Endothelial cell (in vitro differentiated cells): Measurements from ENCODE around the gene AIF1. TPM values are rescaled to one million over a fixed set of nuclear protein-coding genes. Genes with fewer than 3 reads are reported as not detected.

Source experiments
- DNase-seq: peaks from one replicate; pipeline ENCODE4 v3.0.0; 2021; ENCODE audit warnings: low spot score
- H3K27ac Mint-ChIP-seq: one replicate; pipeline ENCODE4 v1.8.0; 2021; ENCODE audit warnings: mixed read lengths, inconsistent platforms; ENCODE audit not compliant: unreplicated experiment
- H3K27me3 Mint-ChIP-seq: one replicate; pipeline ENCODE4 v1.8.0; 2021; ENCODE audit warnings: mild to moderate bottlenecking, moderate library complexity, mixed read lengths, inconsistent platforms; ENCODE audit not compliant: unreplicated experiment
- H3K36me3 Mint-ChIP-seq: one replicate; pipeline ENCODE4 v1.8.0; 2021; ENCODE audit warnings: mild to moderate bottlenecking, low read depth, mixed read lengths, inconsistent platforms; ENCODE audit not compliant: unreplicated experiment
- H3K4me1 Mint-ChIP-seq: one replicate; pipeline ENCODE4 v1.8.0; 2021; ENCODE audit warnings: mild to moderate bottlenecking, mixed read lengths, inconsistent platforms; ENCODE audit not compliant: unreplicated experiment
- H3K4me3 Mint-ChIP-seq: one replicate; pipeline ENCODE4 v1.8.0; 2021; ENCODE audit warnings: mild to moderate bottlenecking, mixed read lengths, inconsistent platforms; ENCODE audit not compliant: unreplicated experiment
- H3K9me3 Mint-ChIP-seq: one replicate; pipeline ENCODE4 v1.8.0; 2021; ENCODE audit warnings: mixed read lengths, inconsistent platforms; ENCODE audit not compliant: unreplicated experiment
- total RNA-seq: library from RNA; stranded (reverse); fragmentation: NEBNext Ultra II Directional; extraction: Animal tissue kit (Norgen Biotek cat#: 25700); gene quantifications from one replicate; pipeline ENCODE4 v1.2.1, GENCODE V29; 2021; ENCODE audit not compliant: unreplicated experiment
- TF ChIP-seq, protein P1 (sequence below): fragments of 200-600 bp; sonication (generic); IDR thresholded peaks from one replicate; pipeline ENCODE4 v1.5.0; 2021; ENCODE audit warnings: antibody characterized with exemption; ENCODE audit not compliant: unreplicated experiment

The AIF1 gene
- total RNA-seq, 1 donor from 2014 or later, result 22.8 TPM

DNA sequence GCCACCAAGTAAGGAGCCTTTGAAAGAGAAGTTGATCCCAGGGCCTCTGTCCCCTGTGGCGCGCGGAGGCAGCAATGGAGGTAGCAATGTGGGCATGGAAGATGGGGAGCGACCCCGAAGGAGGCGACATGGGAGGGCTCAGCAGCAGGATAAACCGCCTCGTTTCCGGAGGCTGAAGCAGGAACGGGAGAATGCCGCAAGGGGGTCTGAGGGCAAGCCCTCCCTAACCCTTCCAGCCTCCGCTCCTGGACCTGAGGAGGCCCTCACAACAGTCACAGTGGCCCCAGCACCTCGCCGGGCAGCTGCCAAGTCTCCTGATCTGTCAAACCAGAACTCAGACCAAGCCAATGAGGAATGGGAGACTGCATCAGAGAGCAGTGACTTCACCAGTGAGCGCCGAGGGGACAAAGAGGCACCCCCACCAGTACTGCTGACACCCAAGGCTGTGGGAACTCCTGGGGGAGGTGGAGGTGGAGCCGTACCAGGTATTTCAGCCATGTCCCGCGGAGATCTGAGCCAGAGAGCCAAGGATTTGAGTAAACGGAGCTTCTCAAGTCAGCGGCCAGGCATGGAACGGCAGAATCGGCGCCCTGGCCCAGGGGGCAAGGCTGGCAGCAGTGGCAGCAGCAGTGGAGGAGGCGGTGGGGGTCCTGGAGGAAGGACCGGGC lies 17.4 kb downstream of the AIF1 start:
- H3K27ac Mint-ChIP-seq, result no peak overlapping the region
- H3K4me1 Mint-ChIP-seq, result no peaks in the 10 kb centered on the region
- no peaks in the 10 kb centered on the region for H3K9me3 Mint-ChIP-seq
- H3K4me3 Mint-ChIP-seq, result no peak overlapping the region
- peaks cover 8% of the 10 kb centered on the region for H3K27me3 Mint-ChIP-seq
- TF ChIP-seq, protein P1, sequence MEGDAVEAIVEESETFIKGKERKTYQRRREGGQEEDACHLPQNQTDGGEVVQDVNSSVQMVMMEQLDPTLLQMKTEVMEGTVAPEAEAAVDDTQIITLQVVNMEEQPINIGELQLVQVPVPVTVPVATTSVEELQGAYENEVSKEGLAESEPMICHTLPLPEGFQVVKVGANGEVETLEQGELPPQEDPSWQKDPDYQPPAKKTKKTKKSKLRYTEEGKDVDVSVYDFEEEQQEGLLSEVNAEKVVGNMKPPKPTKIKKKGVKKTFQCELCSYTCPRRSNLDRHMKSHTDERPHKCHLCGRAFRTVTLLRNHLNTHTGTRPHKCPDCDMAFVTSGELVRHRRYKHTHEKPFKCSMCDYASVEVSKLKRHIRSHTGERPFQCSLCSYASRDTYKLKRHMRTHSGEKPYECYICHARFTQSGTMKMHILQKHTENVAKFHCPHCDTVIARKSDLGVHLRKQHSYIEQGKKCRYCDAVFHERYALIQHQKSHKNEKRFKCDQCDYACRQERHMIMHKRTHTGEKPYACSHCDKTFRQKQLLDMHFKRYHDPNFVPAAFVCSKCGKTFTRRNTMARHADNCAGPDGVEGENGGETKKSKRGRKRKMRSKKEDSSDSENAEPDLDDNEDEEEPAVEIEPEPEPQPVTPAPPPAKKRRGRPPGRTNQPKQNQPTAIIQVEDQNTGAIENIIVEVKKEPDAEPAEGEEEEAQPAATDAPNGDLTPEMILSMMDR, result no peak
- peaks cover 35% of the 10 kb centered on the region for H3K36me3 Mint-ChIP-seq
- no peak for DNase-seq

DNA sequence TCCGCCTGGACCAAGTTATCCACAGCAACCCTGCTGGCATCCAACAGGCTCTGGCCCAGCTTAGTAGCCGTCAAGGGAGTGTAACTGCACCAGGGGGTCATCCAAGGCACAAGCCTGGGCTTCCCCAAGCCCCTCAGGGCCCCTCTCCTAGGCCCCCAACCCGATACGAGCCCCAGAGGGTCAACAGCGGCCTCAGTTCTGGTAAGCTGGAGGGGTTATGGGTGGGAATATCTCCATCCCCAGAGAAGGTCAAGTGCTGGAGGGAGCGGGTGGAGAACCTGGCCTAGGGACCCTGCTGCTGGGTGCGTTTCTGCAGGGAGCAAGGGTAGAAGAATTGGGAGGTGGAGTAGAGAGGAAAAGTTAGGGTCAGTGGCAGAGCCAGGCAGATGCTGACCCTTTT lies 18.4 kb downstream of the AIF1 start:
- no peaks in the 10 kb centered on the region for H3K9me3 Mint-ChIP-seq
- H3K4me3 Mint-ChIP-seq, result no peak overlapping the region
- TF ChIP-seq, protein P1, result no peak
- DNase-seq, result no peak
- H3K27ac Mint-ChIP-seq, result no peak overlapping the region
- H3K36me3 Mint-ChIP-seq, result peaks cover 32% of the 10 kb centered on the region
- H3K4me1 Mint-ChIP-seq, result no peaks in the 10 kb centered on the region
- peaks cover 8% of the 10 kb centered on the region for H3K27me3 Mint-ChIP-seq

DNA sequence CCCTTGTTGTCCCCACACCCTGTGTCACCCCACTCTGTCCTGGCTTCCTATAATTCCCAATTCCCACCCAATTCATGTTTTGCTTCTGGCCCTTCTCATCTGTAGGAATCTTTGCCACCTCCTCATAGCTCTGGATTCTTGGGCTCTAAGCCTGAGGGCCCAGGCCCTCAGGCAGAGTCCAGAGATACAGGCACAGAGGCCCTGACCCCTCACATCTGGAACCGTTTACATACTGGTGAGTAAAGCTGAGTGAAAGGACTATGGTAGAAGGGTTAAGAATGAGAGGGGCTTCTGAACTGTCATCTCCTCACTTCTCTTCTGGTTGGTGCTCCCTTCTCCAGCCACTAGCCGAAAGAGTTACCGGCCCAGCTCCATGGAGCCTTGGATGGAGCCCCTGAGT lies 19.1 kb downstream of the AIF1 start:
- H3K27ac Mint-ChIP-seq, result no peak overlapping the region
- peaks cover 12% of the 10 kb centered on the region for H3K27me3 Mint-ChIP-seq
- H3K4me1 Mint-ChIP-seq, result no peaks in the 10 kb centered on the region
- no peak for DNase-seq
- TF ChIP-seq, protein P1, result no peak
- no peak overlapping the region for H3K4me3 Mint-ChIP-seq
- no peaks in the 10 kb centered on the region for H3K9me3 Mint-ChIP-seq
- peaks cover 35% of the 10 kb centered on the region for H3K36me3 Mint-ChIP-seq

DNA sequence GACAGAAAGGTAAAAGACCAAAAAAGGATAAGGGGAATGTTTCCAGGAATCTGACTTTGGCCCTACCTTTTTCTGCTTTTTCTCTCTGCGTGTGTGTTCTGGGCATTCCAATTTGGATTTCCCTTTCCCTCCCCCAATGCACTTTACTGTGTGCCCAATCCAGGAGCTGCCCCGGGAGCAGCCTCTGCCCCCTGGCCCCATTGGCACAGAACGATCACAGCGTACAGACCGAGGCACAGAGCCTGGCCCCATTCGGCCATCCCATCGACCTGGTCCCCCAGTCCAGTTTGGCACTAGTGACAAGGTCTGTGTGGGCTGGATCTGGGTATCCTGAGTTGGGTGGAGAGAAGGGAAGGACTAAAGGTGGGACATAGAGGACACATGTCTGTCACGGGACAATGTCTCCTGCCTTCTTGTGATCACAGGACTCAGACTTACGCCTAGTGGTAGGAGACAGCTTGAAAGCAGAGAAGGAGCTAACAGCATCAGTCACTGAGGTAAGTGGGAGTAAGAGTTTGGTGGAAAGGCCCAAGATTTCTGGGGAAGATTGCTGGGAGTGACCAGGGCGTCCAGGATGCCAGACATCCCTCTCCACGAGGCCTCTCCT lies 20.0 kb downstream of the AIF1 start:
- DNase-seq, result no peak
- H3K27ac Mint-ChIP-seq, result no peak overlapping the region
- H3K9me3 Mint-ChIP-seq, result no peaks in the 10 kb centered on the region
- peaks cover 12% of the 10 kb centered on the region for H3K27me3 Mint-ChIP-seq
- H3K4me3 Mint-ChIP-seq, result no peak overlapping the region
- H3K36me3 Mint-ChIP-seq, result peaks cover 31% of the 10 kb centered on the region
- H3K4me1 Mint-ChIP-seq, result no peaks in the 10 kb centered on the region
- TF ChIP-seq, protein P1, result no peak
